ENCODE data around the gene RPE. TPM values are rescaled to one million over a fixed set of nuclear protein-coding genes. Genes with fewer than 3 reads are reported as not detected.

Gene RPE
- total RNA-seq, 1 donor from 2014 or later: 38.1 TPM

DNA sequence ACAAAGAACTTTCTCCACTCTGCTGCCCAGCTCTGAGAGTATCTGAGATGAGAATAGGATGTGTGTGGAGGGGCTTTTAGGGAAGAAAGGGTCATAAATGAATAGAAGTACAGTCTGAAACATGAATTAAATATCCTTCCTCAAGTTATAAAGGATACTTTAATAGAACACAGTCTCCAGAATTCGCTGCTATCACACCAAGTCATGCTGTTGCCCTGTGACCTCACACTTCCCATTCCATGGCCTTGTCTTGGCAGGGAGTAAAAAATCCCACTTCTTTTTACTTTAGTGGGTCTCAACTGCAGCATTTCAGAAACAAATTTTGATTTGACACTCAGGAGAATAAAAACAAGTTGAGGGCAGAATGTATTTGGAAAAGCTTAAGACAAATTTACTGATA lies 3.8 kb upstream of the RPE start:
- no peak overlapping the region for H3K27ac Mint-ChIP-seq (ENCODE audit: unreplicated experiment)

DNA sequence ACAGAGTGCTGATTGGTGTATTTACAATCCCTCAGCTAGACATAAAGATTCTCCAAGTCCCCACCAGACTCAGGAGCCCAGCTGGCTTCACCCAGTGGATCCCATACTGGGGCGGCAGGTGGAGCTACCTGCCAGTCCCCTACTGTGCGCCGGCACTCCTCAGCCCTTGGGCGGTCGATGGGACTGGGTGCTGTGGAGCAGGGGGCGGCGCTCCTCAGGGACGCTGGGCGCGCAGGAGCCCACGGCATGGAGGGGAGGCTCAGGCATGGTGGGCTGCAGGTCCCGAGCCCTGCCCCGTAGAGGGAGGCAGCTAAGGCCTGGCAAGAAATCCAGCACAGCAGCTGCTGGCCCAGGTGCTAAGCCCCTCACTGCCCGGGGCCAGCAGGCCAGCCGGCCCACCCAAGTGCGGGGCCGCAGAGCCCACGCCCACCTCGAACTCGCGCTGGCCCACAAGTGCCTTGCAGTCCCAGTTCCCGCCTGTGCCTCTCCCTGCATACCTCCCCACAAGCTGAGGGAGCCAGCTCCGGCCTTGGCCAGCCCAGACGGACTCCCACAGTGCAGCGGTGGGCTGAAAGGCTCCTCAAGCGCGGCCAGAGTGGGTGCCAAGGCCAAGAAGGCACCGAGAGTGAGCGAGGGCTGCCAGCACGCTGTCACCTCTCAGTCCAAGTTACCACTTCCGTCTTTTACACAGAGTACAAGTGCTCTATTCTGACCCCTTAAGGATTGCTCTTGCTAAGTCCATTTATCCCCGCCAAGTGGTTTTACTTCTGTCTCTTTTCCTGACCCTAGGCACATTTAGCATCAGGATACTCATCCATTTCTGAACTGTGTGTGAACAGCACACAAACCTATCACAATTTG lies 1.7 kb upstream of the RPE start:
- H3K4me1 Mint-ChIP-seq (ENCODE audit: low read depth, unreplicated experiment): no peaks in the 10 kb centered on the region
- TF ChIP-seq, protein P1, sequence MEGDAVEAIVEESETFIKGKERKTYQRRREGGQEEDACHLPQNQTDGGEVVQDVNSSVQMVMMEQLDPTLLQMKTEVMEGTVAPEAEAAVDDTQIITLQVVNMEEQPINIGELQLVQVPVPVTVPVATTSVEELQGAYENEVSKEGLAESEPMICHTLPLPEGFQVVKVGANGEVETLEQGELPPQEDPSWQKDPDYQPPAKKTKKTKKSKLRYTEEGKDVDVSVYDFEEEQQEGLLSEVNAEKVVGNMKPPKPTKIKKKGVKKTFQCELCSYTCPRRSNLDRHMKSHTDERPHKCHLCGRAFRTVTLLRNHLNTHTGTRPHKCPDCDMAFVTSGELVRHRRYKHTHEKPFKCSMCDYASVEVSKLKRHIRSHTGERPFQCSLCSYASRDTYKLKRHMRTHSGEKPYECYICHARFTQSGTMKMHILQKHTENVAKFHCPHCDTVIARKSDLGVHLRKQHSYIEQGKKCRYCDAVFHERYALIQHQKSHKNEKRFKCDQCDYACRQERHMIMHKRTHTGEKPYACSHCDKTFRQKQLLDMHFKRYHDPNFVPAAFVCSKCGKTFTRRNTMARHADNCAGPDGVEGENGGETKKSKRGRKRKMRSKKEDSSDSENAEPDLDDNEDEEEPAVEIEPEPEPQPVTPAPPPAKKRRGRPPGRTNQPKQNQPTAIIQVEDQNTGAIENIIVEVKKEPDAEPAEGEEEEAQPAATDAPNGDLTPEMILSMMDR (IDR thresholded peaks at IDR 0.05; ENCODE audit: partially characterized antibody, unreplicated experiment): no peak
- H3K27me3 Mint-ChIP-seq (ENCODE audit: unreplicated experiment): no peaks in the 10 kb centered on the region
- H3K36me3 Mint-ChIP-seq (ENCODE audit: unreplicated experiment): no peaks in the 10 kb centered on the region
- DNase-seq: no peak
- H3K27ac Mint-ChIP-seq (ENCODE audit: unreplicated experiment): no peak overlapping the region
- H3K9me3 Mint-ChIP-seq (ENCODE audit: unreplicated experiment): peaks cover 2% of the 10 kb centered on the region
- H3K4me3 Mint-ChIP-seq (ENCODE audit: unreplicated experiment): no peak overlapping the region

More for the DNA sequence above, 3.8 kb upstream of the RPE start:
- no peak for DNase-seq
- Mint-ChIP-seq H3K27me3 (ENCODE audit: unreplicated experiment) (no peaks in the 10 kb centered on the region), H3K9me3 (ENCODE audit: unreplicated experiment) (peaks cover 2% of the 10 kb centered on the region), H3K36me3 (ENCODE audit: unreplicated experiment) (no peaks in the 10 kb centered on the region), H3K4me3 (ENCODE audit: unreplicated experiment) (no peak overlapping the region), H3K4me1 (ENCODE audit: low read depth, unreplicated experiment) (no peaks in the 10 kb centered on the region)
- TF ChIP-seq, protein P1 (IDR thresholded peaks at IDR 0.05; ENCODE audit: partially characterized antibody, unreplicated experiment): no peak

GRCh38 chr2:210003359-210003758 lies 921 bp downstream of the RPE start:
- peaks cover 2% of the 10 kb centered on the region for H3K27me3 Mint-ChIP-seq (ENCODE audit: unreplicated experiment)
- no peak for DNase-seq
- H3K4me3 Mint-ChIP-seq (ENCODE audit: unreplicated experiment): peak overlapping the region; percentile 96
- TF ChIP-seq, protein P1 (IDR thresholded peaks at IDR 0.05; ENCODE audit: partially characterized antibody, unreplicated experiment): no peak
- no peaks in the 10 kb centered on the region for H3K36me3 Mint-ChIP-seq (ENCODE audit: unreplicated experiment)
- H3K4me1 Mint-ChIP-seq (ENCODE audit: low read depth, unreplicated experiment): no peaks in the 10 kb centered on the region
- no peak overlapping the region for H3K27ac Mint-ChIP-seq (ENCODE audit: unreplicated experiment)
- H3K9me3 Mint-ChIP-seq (ENCODE audit: unreplicated experiment): peaks cover 2% of the 10 kb centered on the region

DNA sequence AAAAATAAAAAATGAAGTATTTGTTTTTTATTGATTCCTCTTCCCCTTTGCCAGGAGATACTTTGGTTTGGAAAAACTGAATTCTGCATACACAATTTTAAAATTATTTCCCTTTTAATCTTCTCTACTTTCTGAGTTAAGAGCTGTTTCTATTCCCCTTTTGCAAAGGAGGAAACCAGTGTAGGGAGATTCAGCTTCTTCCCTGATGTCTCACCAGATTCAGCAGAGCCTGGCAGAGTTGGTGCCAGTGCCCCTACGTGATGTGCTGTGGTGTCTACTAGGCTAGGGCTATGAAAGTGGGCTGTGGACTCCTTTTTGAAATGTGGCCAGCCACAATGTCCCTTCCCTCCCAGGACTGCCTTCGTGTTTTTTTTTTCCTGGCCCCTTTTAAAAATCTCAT lies 2.4 kb downstream of the RPE start:
- H3K36me3 Mint-ChIP-seq (ENCODE audit: unreplicated experiment): no peaks in the 10 kb centered on the region
- H3K4me1 Mint-ChIP-seq (ENCODE audit: low read depth, unreplicated experiment): no peaks in the 10 kb centered on the region
- no peak for DNase-seq
- H3K4me3 Mint-ChIP-seq (ENCODE audit: unreplicated experiment): no peak overlapping the region
- TF ChIP-seq, protein P1 (IDR thresholded peaks at IDR 0.05; ENCODE audit: partially characterized antibody, unreplicated experiment): no peak
- peaks cover 2% of the 10 kb centered on the region for H3K27me3 Mint-ChIP-seq (ENCODE audit: unreplicated experiment)
- peaks cover 2% of the 10 kb centered on the region for H3K9me3 Mint-ChIP-seq (ENCODE audit: unreplicated experiment)
- no peak overlapping the region for H3K27ac Mint-ChIP-seq (ENCODE audit: unreplicated experiment)

DNA sequence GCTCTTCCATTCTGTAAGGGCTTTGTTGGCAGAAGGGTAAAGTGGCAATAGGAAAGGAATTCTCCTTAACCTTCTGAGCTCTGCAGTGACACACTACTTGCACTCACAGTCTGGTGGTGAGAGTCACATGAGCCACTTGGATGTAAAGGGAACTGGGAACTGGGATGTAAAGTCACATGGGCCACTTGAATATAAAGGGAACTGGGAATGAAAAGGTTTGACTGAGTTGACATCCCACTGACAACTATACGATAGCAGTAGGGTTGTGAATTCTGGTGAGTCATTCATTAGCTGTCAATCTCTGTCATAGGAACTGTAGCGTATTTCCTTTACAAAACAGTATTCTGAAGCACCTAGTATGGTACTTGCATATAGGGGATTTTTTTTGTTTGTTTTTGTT lies 5.5 kb downstream of the RPE start:
- TF ChIP-seq, protein P1 (IDR thresholded peaks at IDR 0.05; ENCODE audit: partially characterized antibody, unreplicated experiment): no peak
- Mint-ChIP-seq H3K9me3 (ENCODE audit: unreplicated experiment) (no peaks in the 10 kb centered on the region), H3K4me3 (ENCODE audit: unreplicated experiment) (no peak overlapping the region), H3K27me3 (ENCODE audit: unreplicated experiment) (peaks cover 2% of the 10 kb centered on the region), H3K36me3 (ENCODE audit: unreplicated experiment) (no peaks in the 10 kb centered on the region), H3K4me1 (ENCODE audit: low read depth, unreplicated experiment) (no peaks in the 10 kb centered on the region), H3K27ac (ENCODE audit: unreplicated experiment) (no peak overlapping the region)
- DNase-seq: no peak

All from glutamatergic neuron (in vitro differentiated cells).